GM12873 (cell line): ENCODE measurements around the gene ALDH1L1.

ENCODE experiments used
- TF ChIP-seq, protein P1 (sequence below): IDR thresholded peaks from 2 replicates; pipeline ENCODE4 v1.5.1; 2012; ENCODE audit warnings: low read depth, mild to moderate bottlenecking, moderate library complexity, low read length, control low read depth; ENCODE audit not compliant: insufficient read depth; ENCODE audit errors: missing control alignments

Gene ALDH1L1

DNA sequence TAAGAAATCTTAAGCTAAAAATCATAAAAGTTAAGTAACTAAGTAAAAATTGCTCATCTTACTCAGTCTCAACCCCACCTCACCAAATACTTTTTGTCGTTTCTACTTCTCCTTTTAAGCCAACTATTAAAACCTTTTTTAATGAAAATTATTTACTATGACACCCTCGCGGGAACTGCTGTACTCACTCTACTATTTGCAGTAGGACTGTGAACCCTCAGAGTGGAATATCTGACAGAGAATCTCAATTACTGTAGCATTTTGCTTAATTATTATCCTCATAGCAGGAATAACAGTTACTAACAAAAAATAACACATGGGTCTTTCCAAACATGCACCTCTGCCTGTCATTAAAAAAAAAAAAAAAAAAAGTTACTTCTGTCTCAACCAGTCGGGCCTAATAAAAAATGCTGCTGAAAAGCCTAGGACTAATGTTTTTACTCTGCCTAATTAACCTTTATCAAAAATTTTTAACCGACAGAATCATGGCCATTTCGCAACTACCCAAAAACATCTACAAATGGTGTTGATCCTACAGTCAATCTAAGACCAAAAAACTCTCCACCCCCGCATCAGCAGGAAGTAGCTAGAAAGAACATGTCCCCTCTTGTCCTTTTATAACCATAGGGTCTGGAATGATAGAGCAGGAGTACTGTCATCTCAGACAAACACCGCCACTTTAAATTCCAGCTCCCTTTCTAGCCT is 10.2 kb downstream of the ALDH1L1 start:
- TF ChIP-seq, protein P1, sequence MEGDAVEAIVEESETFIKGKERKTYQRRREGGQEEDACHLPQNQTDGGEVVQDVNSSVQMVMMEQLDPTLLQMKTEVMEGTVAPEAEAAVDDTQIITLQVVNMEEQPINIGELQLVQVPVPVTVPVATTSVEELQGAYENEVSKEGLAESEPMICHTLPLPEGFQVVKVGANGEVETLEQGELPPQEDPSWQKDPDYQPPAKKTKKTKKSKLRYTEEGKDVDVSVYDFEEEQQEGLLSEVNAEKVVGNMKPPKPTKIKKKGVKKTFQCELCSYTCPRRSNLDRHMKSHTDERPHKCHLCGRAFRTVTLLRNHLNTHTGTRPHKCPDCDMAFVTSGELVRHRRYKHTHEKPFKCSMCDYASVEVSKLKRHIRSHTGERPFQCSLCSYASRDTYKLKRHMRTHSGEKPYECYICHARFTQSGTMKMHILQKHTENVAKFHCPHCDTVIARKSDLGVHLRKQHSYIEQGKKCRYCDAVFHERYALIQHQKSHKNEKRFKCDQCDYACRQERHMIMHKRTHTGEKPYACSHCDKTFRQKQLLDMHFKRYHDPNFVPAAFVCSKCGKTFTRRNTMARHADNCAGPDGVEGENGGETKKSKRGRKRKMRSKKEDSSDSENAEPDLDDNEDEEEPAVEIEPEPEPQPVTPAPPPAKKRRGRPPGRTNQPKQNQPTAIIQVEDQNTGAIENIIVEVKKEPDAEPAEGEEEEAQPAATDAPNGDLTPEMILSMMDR: no peak

GRCh38 chr3:126167566-126167965 is 12.8 kb downstream of the ALDH1L1 start:
- TF ChIP-seq, protein P1: no peak

DNA sequence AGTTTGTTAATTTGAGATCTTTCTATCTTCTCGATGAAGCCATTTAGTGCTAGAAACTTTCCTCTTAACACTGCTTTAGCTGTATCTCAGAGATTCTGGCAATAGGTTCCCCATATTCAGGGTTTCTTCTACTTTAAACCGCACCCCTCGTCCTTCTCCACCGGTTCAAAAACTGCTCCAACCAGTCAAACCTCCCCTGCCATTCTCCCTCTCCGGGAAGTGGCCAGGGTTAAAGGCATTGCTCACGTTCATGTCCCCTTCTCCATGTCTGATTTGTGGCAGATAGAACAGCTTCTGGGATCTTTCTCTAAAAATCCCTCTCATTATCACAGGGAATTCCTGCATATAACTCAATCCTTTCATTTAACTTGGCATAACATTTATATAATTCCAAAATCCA is 14.4 kb downstream of the ALDH1L1 start:
- TF ChIP-seq, protein P1: no peak

DNA sequence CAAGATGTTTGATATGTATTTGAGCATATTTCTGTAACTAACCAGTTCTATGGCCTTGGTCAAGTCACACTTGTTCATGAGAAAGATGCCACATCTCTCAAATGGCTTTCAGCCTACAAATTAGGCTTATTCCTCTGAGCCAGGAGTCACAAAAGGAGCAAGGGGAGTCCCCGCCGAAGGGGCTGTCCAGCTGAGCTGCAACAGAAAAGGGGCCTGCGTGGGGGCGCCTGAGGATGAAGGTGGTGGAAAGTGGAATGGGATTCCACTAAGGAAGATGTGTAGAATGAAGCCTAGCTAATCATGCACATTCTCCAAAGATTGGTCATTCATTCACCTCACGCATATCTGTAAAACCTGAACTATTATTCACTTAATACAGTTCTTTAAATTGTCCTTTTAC is 19.1 kb downstream of the ALDH1L1 start:
- TF ChIP-seq, protein P1: no peak

DNA sequence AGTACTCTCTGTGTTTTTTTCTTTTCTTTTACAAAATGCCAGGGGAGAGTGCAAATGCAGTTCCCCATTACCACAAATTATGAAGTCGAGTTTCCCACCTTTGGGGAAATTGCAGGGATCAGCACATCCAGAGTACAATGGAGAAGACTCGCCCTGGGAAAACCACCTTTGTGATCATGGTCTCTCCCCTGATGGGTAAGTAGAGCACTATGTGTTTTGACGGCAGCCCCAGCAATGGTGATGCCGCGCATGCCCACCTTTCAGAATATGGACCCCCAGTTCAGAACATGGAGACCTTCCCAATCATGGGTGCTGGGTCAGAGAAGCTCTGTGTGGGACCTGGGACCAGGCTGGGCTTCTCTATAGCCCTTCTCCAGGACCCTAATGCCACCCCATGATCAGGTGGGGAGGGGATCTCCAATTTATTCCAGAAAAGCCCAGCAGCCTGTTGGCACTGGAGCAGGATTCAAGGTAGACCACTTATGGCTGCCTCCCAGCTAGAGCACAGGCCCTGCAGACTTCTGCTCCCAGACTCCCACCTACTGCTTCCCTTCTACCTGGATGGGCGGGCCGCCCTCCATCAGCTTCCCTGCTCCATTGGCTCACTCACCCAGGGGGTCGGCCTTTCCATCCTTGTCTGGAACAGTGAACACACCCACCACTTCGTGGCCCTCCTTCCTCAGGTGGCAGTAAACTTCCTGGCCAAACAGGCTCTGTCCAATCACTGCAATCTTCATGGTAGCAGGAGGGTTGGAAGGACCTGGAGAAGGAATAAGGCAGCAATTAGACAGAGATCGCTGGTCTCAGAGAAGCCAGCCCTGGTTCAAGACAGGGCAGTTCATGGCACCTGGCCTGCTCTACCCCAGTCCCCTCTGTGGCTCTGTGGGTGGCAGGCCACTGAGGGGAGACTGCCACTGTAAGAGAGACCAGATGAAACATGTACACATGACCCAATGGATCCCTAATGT is 19.9 kb downstream of the ALDH1L1 start:
- TF ChIP-seq, protein P1: no peak

DNA sequence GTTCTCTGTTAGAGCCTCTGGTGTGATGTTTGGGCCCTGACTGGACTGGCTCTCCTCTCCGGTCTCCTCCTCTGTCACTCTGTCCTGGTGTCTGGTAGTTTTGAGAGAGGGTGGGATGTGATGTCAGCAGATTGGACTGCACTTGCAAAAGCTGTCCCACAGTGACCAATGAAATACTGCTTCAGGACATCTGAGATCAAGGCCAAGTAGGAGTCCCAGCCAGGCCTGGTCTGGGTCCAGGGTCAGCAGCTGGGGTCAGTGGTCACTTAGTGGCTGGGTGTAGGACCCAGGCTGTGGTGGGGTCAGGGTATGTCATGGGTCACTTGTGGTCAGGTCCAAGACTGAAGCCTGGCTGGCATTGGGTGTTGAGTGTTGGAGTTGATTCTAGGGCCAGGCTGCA is 20.9 kb downstream of the ALDH1L1 start:
- TF ChIP-seq, protein P1: no peak

- TF ChIP-seq, protein P1: no peak
These were observed 21.4 kb downstream of the ALDH1L1 start for GRCh38 chr3:126158912-126159454.
